Panc1 (cell line): ENCODE measurements around the gene GOLGA8N. TPM values are rescaled to one million over a fixed set of nuclear protein-coding genes. Genes with fewer than 3 reads are reported as not detected.

Experiments
- ATAC-seq: fragments of 200-7000 bp; cut with Tn5 transposase; 2 replicates; pipeline ENCODE4 v1.9.1; 2020; ENCODE audit warnings: mild to moderate bottlenecking, moderate library complexity
- BruUV-seq: library from RNA; stranded (reverse); fragments of 400-500 nt; replicated peaks from 2 replicates; lab custom pipeline; 2021; lab: Mats Ljungman, UMichigan
- CTCF ChIA-PET: fragments of 300-600 bp; sonication (Branson Sonifier 250); formaldehyde crosslinking; loops from one replicate; lab custom pipeline; 2022; ENCODE audit warnings: antibody characterized with exemption; lab: Charles Lee
- POLR2A ChIA-PET: fragments of 300-600 bp; sonication (Branson Sonifier 250); formaldehyde crosslinking; loops from one replicate; lab custom pipeline; 2022; ENCODE audit warnings: antibody characterized with exemption; lab: Charles Lee
- DNase-seq: peaks from one replicate; pipeline ENCODE4 v3.0.0-alpha.2; 2010; ENCODE audit warnings: low read depth, low spot score
- H3K27ac ChIP-seq: 2 replicates; pipeline ENCODE4 v1.5.1; 2011; ENCODE audit warnings: mild to moderate bottlenecking, low read length, inconsistent platforms
- H3K27me3 ChIP-seq: fragments of 200-500 bp; sonication (Bioruptor generic); 2 replicates; pipeline ENCODE4 v1.6.0; 2014; ENCODE audit warnings: low read length, inconsistent platforms; ENCODE audit not compliant: control insufficient read depth, insufficient read depth
- H3K36me3 ChIP-seq: fragments of 200-500 bp; sonication (Bioruptor generic); 2 replicates; pipeline ENCODE4 v1.5.1; 2014; ENCODE audit warnings: inconsistent platforms, mild to moderate bottlenecking, low read length, moderate library complexity; ENCODE audit not compliant: control insufficient read depth, insufficient read depth
- H3K4me1 ChIP-seq: 2 replicates; pipeline ENCODE4 v1.5.1; 2011; ENCODE audit warnings: inconsistent platforms, mild to moderate bottlenecking, low read length, moderate library complexity; ENCODE audit not compliant: control insufficient read depth, insufficient read depth
- H3K4me3 ChIP-seq, 2 experiments: 2 replicates each; pipeline ENCODE4 v1.5.1; 2011 to 2012; ENCODE audit warnings: low read depth in 2 of 2, low read length in 2 of 2, mild to moderate bottlenecking in 2 of 2, inconsistent platforms in 1 of 2, moderate library complexity in 1 of 2
- H3K9me3 ChIP-seq: fragments of 200-500 bp; sonication (Bioruptor generic); 2 replicates; pipeline ENCODE4 v1.5.1; 2014; ENCODE audit warnings: low read depth, mild to moderate bottlenecking, inconsistent platforms, low read length, moderate library complexity; ENCODE audit not compliant: control insufficient read depth, insufficient read depth
- CTCF ChIP-seq: fragments of 450-650 bp; IDR thresholded peaks from 2 replicates; pipeline ENCODE4 v1.5.1; 2017; ENCODE audit warnings: mild to moderate bottlenecking
- POLR2AphosphoS5 ChIP-seq: IDR thresholded peaks from 2 replicates; pipeline ENCODE4 v1.6.1; 2012; ENCODE audit warnings: mild to moderate bottlenecking, low read depth, low read length, moderate library complexity
- REST ChIP-seq, 2 experiments: IDR thresholded peaks; 2 replicates each; pipeline ENCODE4 v1.6.1; 2011 to 2012; ENCODE audit warnings: low read depth in 2 of 2, control low read depth in 1 of 2, low read length in 1 of 2, mild to moderate bottlenecking in 1 of 2, moderate library complexity in 1 of 2; ENCODE audit not compliant: insufficient read depth in 1 of 2
- SIN3A ChIP-seq: IDR thresholded peaks from 2 replicates; pipeline ENCODE4 v1.6.1; 2012; ENCODE audit warnings: low read depth, mild to moderate bottlenecking, low read length, moderate library complexity, borderline replicate concordance; ENCODE audit not compliant: insufficient read depth
- TCF7L2 ChIP-seq: IDR thresholded peaks from 2 replicates; pipeline ENCODE4 v1.6.1; 2011; ENCODE audit warnings: mild to moderate bottlenecking, low read depth, low read length, inconsistent platforms
- in situ Hi-C: cut with HindIII; loops from 2 replicates; pipeline ENCODE4 v1.10.0; 2016; ENCODE audit warnings: low sequenced_read_pairs, low pct_unique_long_range_greater_than_20kb
- intact Hi-C: fragments of 100-400 bp; cut with micrococcal nuclease; formaldehyde crosslinking; loops from one replicate; pipeline ENCODE4 v1.10.0; 2022; ENCODE audit not compliant: unreplicated experiment
- total RNA-seq: library from RNA; stranded (reverse); gene quantifications from one replicate; pipeline ENCODE4 v1.2.1, GENCODE V29; 2021; ENCODE audit not compliant: unreplicated experiment

GOLGA8N gene
- total RNA-seq, 1 experiment from 2014 or later = 4.1 TPM

- no peaks in the 10 kb centered on the region for H3K27me3 ChIP-seq
- ATAC-seq (no peak), DNase-seq (no peak)
- TF ChIP-seq SIN3A (no peak), TCF7L2 (no peak), CTCF (no peak), POLR2AphosphoS5 (no peak), REST (IDR thresholded peaks at IDR 0.05; ENCODE audit: insufficient read depth in 1 of 2, low read depth in 2 of 2, low read length in 1 of 2) (no peak)
- BruUV-seq = no TSS peak
- in situ Hi-C loops (no loop called here), intact Hi-C loops (no loop called here)
- H3K9me3 ChIP-seq = no peaks in the 10 kb centered on the region
- no peaks in the 10 kb centered on the region for H3K36me3 ChIP-seq
- H3K27ac ChIP-seq = no peak overlapping the region
- POLR2A ChIA-PET = no interaction called here
- no peak overlapping the region for H3K4me3 ChIP-seq
- CTCF ChIA-PET = no interaction called here
- no peaks in the 10 kb centered on the region for H3K4me1 ChIP-seq
These were observed 58.9 kb downstream of the GOLGA8N start for GRCh38 chr15:32652178-32652577.

- ChIA-PET CTCF (no interaction called here), POLR2A (no interaction called here)
- no peak for DNase-seq
These were observed 62.8 kb downstream of the GOLGA8N start for GRCh38 chr15:32656091-32656490.

More at GRCh38 chr15:32656091-32656490, 62.8 kb downstream of the GOLGA8N start:
- TF ChIP-seq REST (IDR thresholded peaks at IDR 0.05; ENCODE audit: insufficient read depth in 1 of 2, low read depth in 2 of 2, low read length in 1 of 2) = no peak
- Histone ChIP-seq H3K27ac (no peak overlapping the region), H3K36me3 (no peaks in the 10 kb centered on the region), H3K9me3 (no peaks in the 10 kb centered on the region), H3K4me3 (no peak overlapping the region), H3K27me3 (no peaks in the 10 kb centered on the region), H3K4me1 (peaks cover 6% of the 10 kb centered on the region; the same call in 1 of the 2 replicates)
- BruUV-seq = no TSS peak
- intact Hi-C loops (no loop called here), in situ Hi-C loops (no loop called here)
- no peak for ATAC-seq
